GM12875 (cell line): ENCODE results near the gene SMPD3.

Experiments used
- H3K4me3 ChIP-seq: one replicate; pipeline ENCODE4 v1.5.1; 2011; ENCODE audit warnings: low read depth, low read length, control low read depth
- CTCF ChIP-seq: IDR thresholded peaks from 2 replicates; pipeline ENCODE4 v1.5.1; 2011; ENCODE audit warnings: low read depth, mild to moderate bottlenecking, control low read depth, inconsistent platforms, low read length, moderate library complexity, borderline replicate concordance; ENCODE audit not compliant: insufficient read depth

Gene SMPD3

GRCh38 chr16:68369697-68370580 is 78.4 kb downstream of the SMPD3 start:
- no peak for TF ChIP-seq CTCF
- H3K4me3 ChIP-seq: no peak overlapping the region

GRCh38 chr16:68369168-68369567 is 79.1 kb downstream of the SMPD3 start:
- no peak overlapping the region for H3K4me3 ChIP-seq
- no peak for TF ChIP-seq CTCF

- H3K4me3 ChIP-seq: no peak overlapping the region
- TF ChIP-seq CTCF: no peak
Measured at GRCh38 chr16:68368301-68368888, 79.9 kb downstream of the SMPD3 start.

GRCh38 chr16:68367891-68368290 is 80.4 kb downstream of the SMPD3 start:
- H3K4me3 ChIP-seq: no peak overlapping the region
- TF ChIP-seq CTCF: no peak

GRCh38 chr16:68367440-68367839 is 80.9 kb downstream of the SMPD3 start:
- no peak for TF ChIP-seq CTCF

GRCh38 chr16:68367030-68367429 is 81.3 kb downstream of the SMPD3 start:
- peak; percentile 56 for TF ChIP-seq CTCF
- H3K4me3 ChIP-seq: no peak overlapping the region

More at GRCh38 chr16:68367440-68367839, 80.9 kb downstream of the SMPD3 start:
- H3K4me3 ChIP-seq: no peak overlapping the region

- no peak overlapping the region for H3K4me3 ChIP-seq
- TF ChIP-seq CTCF: no peak
Measured at GRCh38 chr16:68366062-68366461, 82.2 kb downstream of the SMPD3 start.
